Vagina (tissue), 2 donors: ENCODE results near the gene SNHG17. TPM values are rescaled to one million over a fixed set of nuclear protein-coding genes. Genes with fewer than 3 reads are reported as not detected.
"Not testable (repeated sequence)": the region's sequence is repeated elsewhere in the genome, so short reads cannot be mapped to it uniquely, and the experiment has no call there.

Experiments used
- DNase-seq, 2 donors: peaks; one replicate each; pipeline ENCODE4 v3.0.0-alpha.2; 2017; ENCODE audit errors: extremely low spot score in 2 of 2
- H3K27ac ChIP-seq: fragments of 200-600 bp; sonication (generic); one replicate; pipeline ENCODE4 v1.5.1; 2019
- H3K27me3 ChIP-seq: fragments of 200-600 bp; sonication (generic); one replicate; pipeline ENCODE4 v1.5.1; 2019
- H3K36me3 ChIP-seq, 2 donors: fragments of 200-600 bp; sonication (generic); one replicate each; pipeline ENCODE4 v1.5.1; 2017 to 2019
- H3K4me1 ChIP-seq: fragments of 200-600 bp; sonication (generic); one replicate; pipeline ENCODE4 v1.5.1; 2019
- H3K4me3 ChIP-seq, 2 donors: fragments of 200-600 bp; sonication (generic); 1 replicate in 1 of 2; 2 replicates in 1 of 2; pipeline ENCODE4 v1.5.1; 2016 to 2019
- H3K9me3 ChIP-seq: fragments of 200-600 bp; sonication (generic); one replicate; pipeline ENCODE4 v1.5.1; 2019
- POLR2A ChIP-seq, 2 donors: fragments of 450-650 bp; IDR thresholded peaks; one replicate each; pipeline ENCODE4 v1.6.1; 2017; ENCODE audit warnings: antibody characterized with exemption in 2 of 2, mild to moderate bottlenecking in 2 of 2, moderate library complexity in 2 of 2
- POLR2AphosphoS5 ChIP-seq, 2 donors: sonication (generic); formaldehyde crosslinking; IDR thresholded peaks; one replicate each; pipeline ENCODE4 v1.9.0; 2017; ENCODE audit warnings: antibody characterized with exemption in 2 of 2, mild to moderate bottlenecking in 2 of 2, low read depth in 1 of 2; ENCODE audit not compliant: insufficient read depth in 1 of 2
- intact Hi-C: fragments of 100-400 bp; cut with DNase I; formaldehyde crosslinking; loops from one replicate; pipeline ENCODE4 v1.15.1; 2023
- total RNA-seq: library from RNA; depleted of rRNA; stranded (reverse); fragments of >200 nt; gene quantifications from one replicate; pipeline ENCODE4 v1.2.3, GENCODE V29; 2016
- TF ChIP-seq, protein P1 (sequence below), 3 experiments: fragments of 450-650 bp in 2 of 3; fragments of 200-600 bp in 1 of 3; sonication (generic) in 1 of 3; IDR thresholded peaks; one replicate each; pipeline ENCODE4 v1.5.1; 2017 to 2019; ENCODE audit warnings: antibody characterized with exemption in 3 of 3, mild to moderate bottlenecking in 2 of 3, moderate library complexity in 2 of 3

SNHG17 gene
- total RNA-seq, 1 donor from 2014 or later: 37.3 TPM

DNA sequence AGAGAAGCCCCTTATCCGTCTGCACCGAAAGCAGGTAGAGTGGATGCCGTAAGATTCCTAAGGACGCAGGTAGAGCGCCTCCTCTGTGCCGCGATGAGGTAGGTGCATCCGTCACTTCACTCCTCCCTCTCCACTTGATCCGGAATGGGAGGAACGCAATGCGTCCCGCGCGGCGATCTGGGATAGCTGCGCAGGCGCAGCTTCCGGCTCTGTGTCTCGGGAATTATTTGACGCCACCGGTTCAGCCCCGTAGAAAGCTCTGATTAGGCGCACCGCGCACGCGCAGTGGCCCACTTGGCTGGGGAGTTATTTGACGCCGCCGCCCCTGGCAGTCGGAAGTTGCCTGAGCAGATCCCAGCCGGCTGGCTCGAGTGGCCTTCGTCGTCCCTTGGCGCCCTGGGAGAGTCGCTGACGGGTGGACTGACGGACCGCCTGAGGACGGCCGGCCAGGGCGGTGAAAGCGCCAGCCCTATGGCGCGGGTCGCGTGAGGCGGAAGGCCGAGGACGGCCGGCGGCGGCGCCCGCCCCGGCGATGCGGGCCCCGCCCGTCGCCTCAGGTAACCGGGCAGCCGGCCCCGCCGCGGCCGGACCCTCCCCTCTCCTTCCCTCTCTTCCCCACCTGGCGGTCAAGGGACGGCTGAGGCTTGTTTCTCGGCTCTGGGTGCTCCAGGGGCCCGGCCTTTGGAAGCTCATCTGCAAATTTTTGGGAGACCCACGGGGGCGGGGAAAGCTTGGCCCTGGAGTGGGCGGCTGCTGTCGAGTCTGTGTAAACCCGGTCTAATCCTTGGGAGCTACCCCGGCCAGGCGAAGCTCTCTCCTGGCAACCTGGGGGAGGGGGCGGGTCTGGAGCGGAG, 37.6 kb upstream of the SNHG17 start, which contains the start of gene RALGAPB:
TSS of gene RALGAPB (plus strand) at position 331 of the 854 bp plus-strand sequence. CDS start 15,590 bp downstream, outside the sequence.
- TF ChIP-seq POLR2A (IDR thresholded peaks at IDR 0.05): peak in 1 of 2 donors; percentile 26
- TF ChIP-seq, protein P1, sequence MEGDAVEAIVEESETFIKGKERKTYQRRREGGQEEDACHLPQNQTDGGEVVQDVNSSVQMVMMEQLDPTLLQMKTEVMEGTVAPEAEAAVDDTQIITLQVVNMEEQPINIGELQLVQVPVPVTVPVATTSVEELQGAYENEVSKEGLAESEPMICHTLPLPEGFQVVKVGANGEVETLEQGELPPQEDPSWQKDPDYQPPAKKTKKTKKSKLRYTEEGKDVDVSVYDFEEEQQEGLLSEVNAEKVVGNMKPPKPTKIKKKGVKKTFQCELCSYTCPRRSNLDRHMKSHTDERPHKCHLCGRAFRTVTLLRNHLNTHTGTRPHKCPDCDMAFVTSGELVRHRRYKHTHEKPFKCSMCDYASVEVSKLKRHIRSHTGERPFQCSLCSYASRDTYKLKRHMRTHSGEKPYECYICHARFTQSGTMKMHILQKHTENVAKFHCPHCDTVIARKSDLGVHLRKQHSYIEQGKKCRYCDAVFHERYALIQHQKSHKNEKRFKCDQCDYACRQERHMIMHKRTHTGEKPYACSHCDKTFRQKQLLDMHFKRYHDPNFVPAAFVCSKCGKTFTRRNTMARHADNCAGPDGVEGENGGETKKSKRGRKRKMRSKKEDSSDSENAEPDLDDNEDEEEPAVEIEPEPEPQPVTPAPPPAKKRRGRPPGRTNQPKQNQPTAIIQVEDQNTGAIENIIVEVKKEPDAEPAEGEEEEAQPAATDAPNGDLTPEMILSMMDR (IDR thresholded peaks at IDR 0.05): peak in 2 of 3 experiments; percentile 24 to 35
- peak; percentile 86 to 99 for TF ChIP-seq POLR2AphosphoS5 (IDR thresholded peaks at IDR 0.05; ENCODE audit: insufficient read depth in 1 of 2, low read depth in 1 of 2)
- intact Hi-C loops: no loop called here
- H3K4me1 ChIP-seq: peaks cover 43% of the 10 kb centered on the region

DNA sequence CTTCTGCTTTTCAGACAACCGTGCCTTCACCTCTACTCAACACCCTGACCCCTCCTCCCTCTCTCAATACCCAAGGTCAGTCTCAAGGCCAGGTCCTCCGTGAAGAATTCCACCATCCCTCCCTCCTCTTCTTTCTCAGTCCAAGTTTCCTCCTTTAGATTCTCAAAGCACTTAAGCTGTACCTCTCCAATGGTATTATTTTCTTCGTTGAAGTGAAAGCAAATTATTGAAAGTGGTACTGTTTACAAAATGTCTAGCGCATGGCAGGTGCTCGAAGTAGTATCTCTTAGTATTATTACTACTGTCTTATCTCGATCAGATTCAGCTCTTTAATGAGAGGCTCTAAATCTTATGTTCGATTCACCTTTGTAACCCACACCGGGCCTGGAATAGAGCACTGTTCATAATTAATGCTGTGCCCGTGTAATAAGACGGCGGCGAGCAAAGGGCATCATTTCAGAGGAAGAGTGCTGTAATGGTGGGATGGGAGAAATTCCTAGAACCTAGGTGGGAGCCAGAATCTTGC, 36.9 kb upstream of the SNHG17 start:
- intact Hi-C loops: no loop called here
- TF ChIP-seq, protein P1 (IDR thresholded peaks at IDR 0.05): no peak
- TF ChIP-seq POLR2A (IDR thresholded peaks at IDR 0.05) (no peak), POLR2AphosphoS5 (IDR thresholded peaks at IDR 0.05; ENCODE audit: insufficient read depth in 1 of 2, low read depth in 1 of 2) (no peak)
- DNase-seq: no peak
- Histone ChIP-seq H3K36me3 (no peaks in the 10 kb centered on the region), H3K9me3 (no peaks in the 10 kb centered on the region), H3K4me1 (peaks cover 43% of the 10 kb centered on the region), H3K27me3 (no peaks in the 10 kb centered on the region), H3K4me3 (peak overlapping the region; percentile 74 to 87), H3K27ac (peak overlapping the region; percentile 78)

More for the DNA sequence above, 37.6 kb upstream of the SNHG17 start, which contains the start of gene RALGAPB:
- peak within 1 kb of the TSS; percentile 74 to 87 for H3K4me3 ChIP-seq
- H3K27me3 ChIP-seq: no peaks in the 10 kb centered on the region
- peak in 1 of 2 donors; percentile 98 for DNase-seq
- H3K36me3 ChIP-seq: no peaks in the 10 kb centered on the region
- H3K9me3 ChIP-seq: no peaks in the 10 kb centered on the region
- peak within 1 kb of the TSS; percentile 86 for H3K27ac ChIP-seq

DNA sequence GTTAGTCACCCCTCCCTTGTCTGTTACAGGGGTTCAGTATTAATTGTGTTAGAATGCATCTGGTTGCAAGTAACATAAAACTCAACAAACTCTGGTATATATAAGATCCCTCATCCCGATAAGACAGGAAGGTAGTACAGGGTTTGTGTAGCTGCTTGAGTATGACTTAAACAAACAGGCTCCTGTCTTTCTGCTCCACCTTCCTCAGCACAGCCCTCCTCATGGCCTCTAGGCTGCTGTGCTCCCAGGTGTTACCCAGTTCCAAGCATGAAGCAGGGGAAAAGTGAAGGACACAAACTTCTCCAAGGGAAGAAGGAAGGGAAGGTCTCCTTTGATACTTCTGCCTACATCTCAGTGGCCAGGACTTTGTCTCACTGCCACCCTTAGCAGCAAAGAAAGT, 36.1 kb upstream of the SNHG17 start:
- H3K27me3 ChIP-seq: no peaks in the 10 kb centered on the region
- H3K27ac ChIP-seq: no peak overlapping the region
- no peaks in the 10 kb centered on the region for H3K36me3 ChIP-seq
- peaks cover 38% of the 10 kb centered on the region for H3K4me1 ChIP-seq
- H3K9me3 ChIP-seq: no peaks in the 10 kb centered on the region
- intact Hi-C loops: no loop called here
- no peak overlapping the region for H3K4me3 ChIP-seq
- no peak for TF ChIP-seq POLR2AphosphoS5 (IDR thresholded peaks at IDR 0.05; ENCODE audit: insufficient read depth in 1 of 2, low read depth in 1 of 2)
- TF ChIP-seq, protein P1 (IDR thresholded peaks at IDR 0.05): no peak
- no peak for DNase-seq

DNA sequence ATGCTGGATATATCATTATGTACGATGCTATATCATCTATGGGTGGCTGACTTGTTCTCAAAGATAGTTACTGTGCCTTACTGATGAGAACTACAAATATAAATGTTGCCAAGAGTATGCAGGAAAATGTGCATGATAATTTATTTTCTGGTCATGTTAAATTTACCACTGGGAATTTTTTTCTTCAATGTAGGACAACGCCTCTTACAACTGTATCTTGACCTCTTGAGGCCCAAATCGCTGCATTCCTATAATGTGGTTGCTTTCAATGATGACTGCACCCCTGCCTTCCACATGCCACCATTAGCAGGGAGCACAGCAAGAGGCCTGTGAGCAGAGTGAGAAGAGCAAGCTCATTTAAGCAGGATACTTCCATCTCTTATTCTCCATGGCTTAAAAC, 31.9 kb upstream of the SNHG17 start:
- Histone ChIP-seq H3K36me3 (no peaks in the 10 kb centered on the region), H3K4me3 (no peak overlapping the region), H3K27ac (no peak overlapping the region), H3K27me3 (no peaks in the 10 kb centered on the region), H3K4me1 (peaks cover 3% of the 10 kb centered on the region), H3K9me3 (no peaks in the 10 kb centered on the region)
- no peak for DNase-seq
- TF ChIP-seq, protein P1 (IDR thresholded peaks at IDR 0.05): no peak
- TF ChIP-seq POLR2AphosphoS5 (IDR thresholded peaks at IDR 0.05; ENCODE audit: insufficient read depth in 1 of 2, low read depth in 1 of 2) (no peak), POLR2A (IDR thresholded peaks at IDR 0.05) (no peak)
- intact Hi-C loops: no loop called here

DNA sequence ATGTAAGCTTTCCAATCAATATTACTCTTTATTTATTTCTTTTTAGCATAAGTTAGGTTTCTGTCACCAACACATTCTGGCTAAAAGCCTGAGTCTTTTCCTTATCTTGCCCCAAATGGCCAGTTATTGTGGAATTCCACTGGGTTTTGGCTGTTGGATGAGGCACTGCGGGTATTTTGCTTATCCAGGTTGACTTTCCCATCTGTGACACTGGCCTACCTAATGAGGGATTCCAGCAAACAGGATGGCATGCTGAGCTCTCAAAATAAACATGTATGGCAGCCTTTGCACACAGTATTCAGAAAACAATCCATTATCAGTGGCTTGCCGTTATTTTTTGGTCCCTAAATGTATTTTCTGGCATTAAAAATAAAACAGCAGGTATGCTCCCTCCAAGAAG, 31.0 kb upstream of the SNHG17 start:
- DNase-seq: no peak
- Histone ChIP-seq H3K4me3 (no peak overlapping the region), H3K27ac (no peak overlapping the region), H3K9me3 (no peaks in the 10 kb centered on the region), H3K4me1 (no peaks in the 10 kb centered on the region), H3K36me3 (no peaks in the 10 kb centered on the region), H3K27me3 (no peaks in the 10 kb centered on the region)
- intact Hi-C loops: no loop called here
- TF ChIP-seq POLR2AphosphoS5 (IDR thresholded peaks at IDR 0.05; ENCODE audit: insufficient read depth in 1 of 2, low read depth in 1 of 2): no peak
- TF ChIP-seq, protein P1 (IDR thresholded peaks at IDR 0.05): no peak

DNA sequence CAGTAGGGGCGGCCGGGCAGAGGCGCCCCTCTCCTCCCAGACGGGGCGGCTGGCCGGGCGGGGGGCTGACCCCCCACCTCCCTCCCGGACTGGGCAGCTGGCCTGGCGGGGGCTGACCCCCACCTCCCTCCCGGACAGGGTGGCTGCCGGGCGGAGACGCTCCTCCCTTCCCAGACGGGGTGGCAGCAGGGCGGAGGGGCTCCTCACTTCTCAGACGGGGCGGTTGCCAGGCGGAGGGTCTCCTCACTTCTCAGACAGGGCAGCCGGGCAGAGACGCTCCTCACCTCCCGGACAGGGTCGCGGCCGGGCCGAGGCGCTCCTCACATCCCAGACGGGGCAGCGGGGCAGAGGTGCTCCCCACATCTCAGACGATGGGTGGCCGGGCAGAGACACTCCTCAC, 26.4 kb upstream of the SNHG17 start:
- H3K9me3 ChIP-seq, H3K27ac ChIP-seq, H3K27me3 ChIP-seq, DNase-seq, H3K36me3 ChIP-seq, intact Hi-C loops, H3K4me1 ChIP-seq, H3K4me3 ChIP-seq: not testable (repeated sequence)

DNA sequence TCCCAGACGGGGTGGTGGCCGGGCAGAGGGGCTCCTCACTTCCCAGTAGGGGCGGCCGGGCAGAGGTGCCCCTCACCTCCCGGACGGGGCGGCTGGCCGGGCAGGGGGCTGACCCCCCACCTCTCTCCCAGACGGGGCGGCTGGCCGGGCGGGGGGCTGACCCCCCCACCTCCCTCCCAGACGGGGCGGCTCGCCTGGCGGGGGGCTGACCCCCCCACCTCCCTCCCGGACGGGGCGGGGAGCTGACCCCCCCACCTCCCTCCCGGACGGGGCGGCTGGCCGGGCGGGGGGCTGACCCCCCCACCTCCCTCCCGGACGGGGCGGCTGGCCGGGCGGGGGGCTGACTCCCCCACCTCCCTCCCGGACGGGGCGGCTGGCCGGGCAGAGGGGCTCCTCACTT, 26.0 kb upstream of the SNHG17 start:
- H3K4me3 ChIP-seq, DNase-seq, H3K4me1 ChIP-seq, H3K27ac ChIP-seq, H3K36me3 ChIP-seq, H3K9me3 ChIP-seq, intact Hi-C loops, H3K27me3 ChIP-seq: not testable (repeated sequence)
